HL-60/S4 (cell line): Measurements from ENCODE around the gene MYEOV.

Experiments used
- in situ Hi-C: fragments of 300-500 bp; cut with MboI; formaldehyde crosslinking; loops from 2 replicates; pipeline ENCODE4 v1.14.3; 2022; ENCODE audit warnings: low sequenced_read_pairs

The MYEOV gene

GRCh38 chr11:69285766-69286165 lies 8.2 kb upstream of the MYEOV start:
- in situ Hi-C loops = loop anchor here (10.0 kb wide), 1 partner anchor 379 kb away; no protein-coding TSS in a partner anchor

DNA sequence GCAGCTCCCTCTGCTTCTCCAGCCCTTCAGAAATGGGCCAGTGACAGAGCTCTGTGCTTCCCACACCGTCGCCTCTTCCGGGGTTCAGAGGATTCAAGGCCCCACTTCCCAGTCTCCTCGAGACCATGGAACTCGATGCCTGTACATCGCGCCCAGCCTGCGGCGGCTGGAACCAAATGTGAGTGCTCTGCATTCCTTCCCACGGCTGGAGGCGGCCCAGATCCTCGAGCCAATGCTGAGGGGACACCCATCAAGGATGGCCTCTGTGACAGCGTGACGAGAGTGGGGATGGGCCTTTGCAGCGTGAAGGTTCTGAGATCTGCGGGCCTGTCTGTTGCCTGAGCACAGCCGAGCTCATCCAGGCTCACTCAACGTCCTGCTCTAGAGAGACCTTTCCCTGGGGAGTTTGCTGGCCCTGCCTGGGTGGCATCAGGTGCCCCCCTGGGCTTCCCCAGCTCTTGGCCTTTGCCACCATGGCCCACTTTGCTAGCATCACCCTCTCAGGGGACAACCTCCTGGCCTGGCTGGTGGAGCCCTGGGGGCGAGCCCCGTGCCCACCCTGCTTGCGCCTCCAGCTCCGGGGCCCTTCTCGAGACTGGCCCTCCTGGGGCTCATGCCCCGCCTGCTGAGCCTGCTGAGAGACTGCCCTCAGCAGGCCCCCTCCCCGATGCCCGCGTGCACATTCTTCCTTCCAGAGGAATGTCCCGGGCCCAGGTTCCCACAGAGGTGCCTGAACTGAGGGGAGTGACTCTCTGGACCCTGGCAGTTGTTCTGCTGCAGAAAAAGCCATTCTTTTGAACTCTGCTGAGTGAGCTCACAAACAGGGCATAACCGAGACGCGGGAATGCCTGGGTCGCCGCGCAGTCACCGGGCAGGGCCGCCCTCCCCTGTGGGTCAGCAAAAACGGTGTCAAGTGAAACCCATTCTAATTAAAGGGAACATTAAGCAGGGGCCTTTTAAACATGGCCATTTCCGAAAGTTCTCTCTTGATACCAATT lies 7.3 kb upstream of the MYEOV start:
- in situ Hi-C loops = loop anchor here (10.0 kb wide), 1 partner anchor 378 kb away; no protein-coding TSS in a partner anchor

DNA sequence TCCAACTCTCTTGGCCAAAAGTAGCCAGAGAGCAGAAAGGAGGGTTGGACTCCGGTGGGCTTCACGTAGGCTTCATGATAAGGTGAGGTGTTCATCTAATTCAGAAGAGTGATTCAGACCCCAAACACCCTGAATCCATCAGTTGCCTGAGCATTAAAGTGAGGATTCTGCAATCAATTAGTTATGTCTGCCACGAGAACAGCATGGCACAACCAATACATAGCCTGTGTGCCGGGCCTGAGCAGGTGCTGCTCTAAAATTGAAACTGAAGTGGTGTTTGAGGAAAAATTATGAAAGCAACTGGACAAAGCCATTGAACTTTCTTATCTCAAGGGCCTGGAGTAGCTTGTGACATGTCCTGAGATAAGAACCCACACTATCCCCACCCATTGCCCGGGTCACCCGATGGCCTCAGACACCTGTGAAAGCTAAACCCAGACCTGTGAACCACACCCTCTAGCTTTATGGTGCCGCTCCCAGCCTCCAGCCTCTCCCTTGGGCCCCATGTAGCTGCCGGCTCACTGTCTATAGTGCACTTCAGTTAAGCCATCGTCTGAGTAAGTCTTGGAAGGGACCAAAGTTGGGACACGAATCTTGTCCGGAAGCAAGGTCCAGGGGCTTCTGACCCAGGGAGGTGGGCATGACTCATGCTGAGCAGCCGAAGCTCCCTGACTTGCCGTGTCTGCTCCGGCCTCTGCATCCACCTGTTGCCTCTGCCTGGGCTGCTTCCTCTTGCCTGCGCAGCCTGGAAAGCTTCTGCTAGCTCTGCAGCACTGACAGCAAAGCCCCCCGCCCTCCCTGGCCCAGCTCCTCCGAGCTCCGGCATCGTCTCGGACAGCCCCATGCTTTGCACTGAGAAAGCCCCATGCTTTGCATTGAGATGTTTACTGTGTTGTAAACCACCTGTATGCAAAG lies 5.7 kb upstream of the MYEOV start:
- in situ Hi-C loops = loop anchor here (10.0 kb wide), 1 partner anchor 377 kb away; no protein-coding TSS in a partner anchor

DNA sequence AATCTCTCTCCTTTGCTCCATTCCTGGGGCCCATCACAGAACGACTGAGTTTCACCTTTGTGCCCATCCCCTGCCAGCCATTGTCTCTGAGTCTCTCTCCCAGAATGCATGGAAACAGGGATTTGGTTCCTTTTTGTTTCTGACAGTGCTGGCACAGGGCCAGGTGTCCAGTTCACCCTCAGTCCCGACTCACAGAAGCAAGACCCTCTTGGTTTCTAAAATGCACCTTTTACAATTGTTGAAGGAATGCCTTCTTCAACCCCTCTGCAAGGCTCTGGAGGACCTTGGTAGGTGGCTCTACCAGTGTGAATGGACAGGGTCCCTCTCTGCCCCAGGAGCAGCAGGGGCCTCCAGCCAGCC lies 5.1 kb upstream of the MYEOV start:
- in situ Hi-C loops = loop anchor here (10.0 kb wide), 1 partner anchor 376 kb away; no protein-coding TSS in a partner anchor

DNA sequence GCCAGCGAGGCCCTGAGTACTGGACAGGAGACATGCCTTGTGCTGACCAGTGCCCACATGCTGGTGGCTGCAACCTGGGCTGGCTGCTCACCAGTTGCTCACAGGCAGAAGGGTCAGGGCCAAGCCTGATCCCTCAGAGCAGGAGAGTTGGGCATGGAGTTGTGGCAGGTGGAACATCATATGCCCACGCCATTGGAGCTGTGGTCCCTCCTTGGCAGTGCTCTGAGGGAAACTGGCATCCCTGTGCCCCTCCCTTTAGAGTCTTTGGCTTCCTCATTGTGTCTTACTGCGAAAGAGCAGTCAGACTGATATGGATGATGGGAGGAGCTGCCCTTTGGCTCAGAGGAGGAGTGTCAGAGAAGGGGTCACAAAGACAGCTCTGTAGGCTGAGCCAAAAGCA lies 3.1 kb upstream of the MYEOV start:
- in situ Hi-C loops = loop anchor here (5.0 to 10.0 kb wide), 2 partner anchors 154 to 351 kb away; partner anchors contain the start of gene CCND1

GRCh38 chr11:69291459-69292110 lies 2.4 kb upstream of the MYEOV start:
- in situ Hi-C loops = loop anchor here (5.0 to 10.0 kb wide), 2 partner anchors 153 to 351 kb away; partner anchors contain the start of gene CCND1

GRCh38 chr11:69292221-69292648 lies 1.7 kb upstream of the MYEOV start:
- in situ Hi-C loops = loop anchor here (5.0 to 10.0 kb wide), 2 partner anchors 153 to 350 kb away; partner anchors contain the start of gene CCND1

GRCh38 chr11:69293087-69293486 lies 868 bp upstream of the MYEOV start:
- in situ Hi-C loops = loop anchor here (5.0 to 10.0 kb wide), 2 partner anchors 152 to 349 kb away; partner anchors contain the start of gene CCND1

- in situ Hi-C loops = loop anchor here (5.0 to 10.0 kb wide), 2 partner anchors 150 to 348 kb away; partner anchors contain the start of gene CCND1
Measured at GRCh38 chr11:69294571-69295078, 670 bp downstream of the MYEOV start.

DNA sequence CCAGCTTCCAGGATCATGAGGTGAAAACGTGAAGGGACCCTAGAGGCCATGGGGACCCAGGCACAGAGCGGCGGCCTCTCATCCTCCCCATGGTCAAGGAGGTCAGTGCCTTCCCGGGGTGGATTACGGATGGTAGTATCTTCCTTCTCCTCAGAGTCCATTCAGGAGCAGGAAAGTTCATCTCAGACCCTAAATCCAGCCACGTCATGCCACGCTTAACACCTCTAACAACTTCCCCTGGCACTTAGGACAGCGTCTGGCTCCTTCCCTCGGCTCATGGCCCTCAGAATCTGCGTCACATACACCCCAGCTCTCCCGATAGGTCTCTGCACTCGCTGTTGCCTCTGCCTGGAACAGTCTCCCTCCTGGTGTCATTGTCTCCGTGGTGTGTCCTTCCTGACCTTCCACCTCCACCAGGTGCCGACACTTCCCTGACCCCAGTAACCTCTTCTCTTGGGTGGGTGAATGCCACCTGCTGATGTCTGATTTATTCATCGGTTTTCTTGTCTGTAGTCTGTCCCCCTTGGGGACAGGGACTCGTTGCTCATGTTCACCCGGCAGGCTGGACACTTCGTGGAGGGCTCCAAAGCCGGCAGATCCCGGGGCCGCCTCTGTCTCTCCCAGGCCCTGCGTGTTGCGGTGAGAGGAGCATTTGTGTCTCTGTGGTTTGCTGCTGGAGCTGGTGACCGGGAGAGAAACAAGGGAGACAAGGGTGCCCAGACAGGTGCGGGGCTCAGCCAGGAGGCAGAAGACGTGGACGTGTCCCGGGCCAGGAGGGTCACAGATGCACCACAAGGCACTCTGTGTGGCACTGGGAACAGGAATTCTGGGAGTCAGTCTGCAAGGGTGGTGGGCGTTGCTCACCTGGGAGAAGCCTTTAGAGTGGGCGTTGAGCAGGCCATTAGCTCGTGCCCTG lies 1.4 kb downstream of the MYEOV start:
- in situ Hi-C loops = loop anchor here (10.0 kb wide), 1 partner anchor 149 kb away; no protein-coding TSS in a partner anchor

DNA sequence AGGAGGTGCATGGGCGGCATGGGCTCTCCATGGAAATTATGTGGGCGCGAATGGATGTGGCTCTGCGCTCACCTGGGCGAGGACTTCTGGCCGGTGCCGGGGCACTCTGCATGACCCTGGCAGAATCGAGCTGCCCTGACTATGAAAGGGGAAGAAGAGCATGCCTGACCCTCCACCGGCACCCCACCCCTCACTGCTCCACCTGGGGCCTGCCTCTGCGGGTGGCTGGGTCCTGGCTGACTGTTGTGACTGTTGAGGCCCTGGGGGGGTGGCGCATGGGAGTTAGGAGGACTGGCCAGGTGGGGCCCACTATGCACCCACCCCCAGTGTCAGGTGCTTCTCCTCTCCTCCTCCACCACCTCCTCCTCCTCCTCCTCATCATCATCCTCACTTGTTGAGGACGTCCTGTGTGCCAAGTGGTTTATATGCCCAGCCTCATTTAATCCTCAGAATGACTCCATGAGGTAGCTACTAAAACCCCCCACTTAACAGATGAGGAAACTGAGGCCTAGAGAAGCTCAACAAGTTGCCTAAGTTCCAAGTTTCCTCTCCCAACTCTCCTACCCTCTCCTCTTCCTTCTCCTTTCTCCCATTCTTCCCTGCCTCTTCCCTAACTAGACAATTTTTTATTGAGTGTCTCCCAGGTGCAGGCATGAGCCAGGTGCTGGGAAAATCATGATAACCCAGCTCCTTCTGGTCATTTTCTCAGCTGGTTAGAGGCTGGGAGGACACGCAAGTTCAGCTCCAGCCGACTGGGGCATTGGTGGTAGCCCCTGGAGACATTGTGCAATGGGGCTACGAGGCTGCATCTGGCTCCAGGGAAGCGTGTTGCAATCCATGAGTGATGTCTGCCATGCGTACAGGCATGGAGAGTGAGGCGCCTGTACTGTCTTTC lies 2.3 kb downstream of the MYEOV start:
- in situ Hi-C loops = loop anchor here (10.0 kb wide), 1 partner anchor 149 kb away; no protein-coding TSS in a partner anchor

- in situ Hi-C loops = loop anchor here (10.0 kb wide), 1 partner anchor 148 kb away; no protein-coding TSS in a partner anchor
Measured at GRCh38 chr11:69296890-69297786, 3.2 kb downstream of the MYEOV start.

DNA sequence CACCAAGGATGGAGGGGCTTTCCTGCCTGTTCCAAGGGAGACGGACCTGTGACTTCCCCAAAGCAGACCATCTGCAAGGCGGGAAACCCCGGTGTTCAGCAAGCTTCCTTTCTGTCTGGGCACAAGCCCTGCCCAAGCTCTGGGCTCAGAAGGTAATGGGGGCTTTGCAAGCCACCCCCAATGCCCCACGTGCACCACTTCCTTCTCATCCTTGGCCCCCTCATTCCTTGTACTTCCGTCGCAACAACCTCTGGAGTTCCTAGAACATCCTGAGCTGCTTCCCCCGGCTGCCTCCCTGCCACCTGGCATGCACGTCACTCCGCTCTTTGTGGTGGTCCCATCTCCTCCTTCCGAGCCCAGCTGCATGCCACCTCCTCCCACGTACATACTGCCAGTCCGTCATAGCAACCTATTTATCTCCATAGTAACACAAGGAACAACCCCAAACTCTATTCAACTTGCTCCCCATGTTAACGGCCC lies 3.9 kb downstream of the MYEOV start:
- in situ Hi-C loops = loop anchor here (10.0 kb wide), 1 partner anchor 147 kb away; no protein-coding TSS in a partner anchor

- in situ Hi-C loops = loop anchor here (10.0 kb wide), 1 partner anchor 146 kb away; no protein-coding TSS in a partner anchor
Measured at GRCh38 chr11:69298267-69299022, 4.5 kb downstream of the MYEOV start.

GRCh38 chr11:69299023-69299461 lies 5.1 kb downstream of the MYEOV start:
- in situ Hi-C loops = loop anchor here (10.0 kb wide), 1 partner anchor 146 kb away; no protein-coding TSS in a partner anchor
